ENCODE measurements around the gene GRIK5. TPM values are rescaled to one million over a fixed set of nuclear protein-coding genes. Genes with fewer than 3 reads are reported as not detected.

The GRIK5 gene
- total and polyA plus RNA-seq, 2 of the 8 experiments (the other 6 are each of a cell fraction or from before 2014, with no cell fraction given) = 17.8 to 42.9 TPM

GRCh38 chr19:41971363-41971762, 98.6 kb downstream of the GRIK5 start (continued):
- TF ChIP-seq CHD7 (IDR thresholded peaks at IDR 0.05; ENCODE audit: insufficient replicate concordance, low read length) (no peak), TAF7 (optimal IDR thresholded peaks at IDR 0.05; ENCODE audit: borderline replicate concordance, low read depth, low read length) (no peak), USF2 (IDR thresholded peaks at IDR 0.05; ENCODE audit: low read length) (no peak), KDM5A (IDR thresholded peaks at IDR 0.05; ENCODE audit: low read length) (no peak), RAD21 (IDR thresholded peaks at IDR 0.05 in 1 of 2, conservative IDR thresholded peaks at IDR 0.05 in 1 of 2; ENCODE audit: low read depth in 2 of 2, low read length in 2 of 2) (no peak), SIN3A (conservative IDR thresholded peaks at IDR 0.05 in 1 of 2, IDR thresholded peaks at IDR 0.05 in 1 of 2; ENCODE audit: low read depth in 1 of 2, low read length in 2 of 2) (no peak), GABPA (IDR thresholded peaks at IDR 0.05; ENCODE audit: borderline replicate concordance, insufficient read depth, low read length) (no peak), TAF1 (IDR thresholded peaks at IDR 0.05; ENCODE audit: low read depth, low read length) (no peak), SP4 (IDR thresholded peaks at IDR 0.05; ENCODE audit: low read length) (no peak), NRF1 (IDR thresholded peaks at IDR 0.05; ENCODE audit: low read depth, low read length) (no peak)
